T-helper 1 cell treated with Interleukin-12 subunit alpha and Interleukin-12 subunit beta and Interleukin-4 antibody, amounts not matched to agents 30 μg/mL and 1 μg/mL, for 36 hours (primary cell): ENCODE data around the gene RPS19.

Experiments
- H3K27ac Mint-ChIP-seq: one replicate; pipeline ENCODE4 v1.8.0; 2021; ENCODE audit warnings: mild to moderate bottlenecking, mixed read lengths
- H3K27me3 Mint-ChIP-seq: one replicate; pipeline ENCODE4 v1.8.0; 2021; ENCODE audit warnings: low read depth, mixed read lengths
- H3K36me3 Mint-ChIP-seq: one replicate; pipeline ENCODE4 v1.8.0; 2021; ENCODE audit warnings: low read depth, mixed read lengths
- H3K4me1 Mint-ChIP-seq: one replicate; pipeline ENCODE4 v1.8.0; 2021; ENCODE audit warnings: low read depth, mixed read lengths
- H3K4me3 Mint-ChIP-seq: one replicate; pipeline ENCODE4 v1.8.0; 2021; ENCODE audit warnings: mild to moderate bottlenecking, moderate library complexity, mixed read lengths
- H3K9me3 Mint-ChIP-seq: one replicate; pipeline ENCODE4 v1.8.0; 2021; ENCODE audit warnings: mixed read lengths

RPS19 gene

GRCh38 chr19:41879670-41880328, 19.7 kb downstream of the RPS19 start:
- Mint-ChIP-seq H3K4me1 (peaks cover 44% of the 10 kb centered on the region), H3K9me3 (no peaks in the 10 kb centered on the region), H3K27ac (peak overlapping the region; percentile 77), H3K4me3 (no peak overlapping the region), H3K36me3 (peaks cover 16% of the 10 kb centered on the region), H3K27me3 (no peaks in the 10 kb centered on the region)

DNA sequence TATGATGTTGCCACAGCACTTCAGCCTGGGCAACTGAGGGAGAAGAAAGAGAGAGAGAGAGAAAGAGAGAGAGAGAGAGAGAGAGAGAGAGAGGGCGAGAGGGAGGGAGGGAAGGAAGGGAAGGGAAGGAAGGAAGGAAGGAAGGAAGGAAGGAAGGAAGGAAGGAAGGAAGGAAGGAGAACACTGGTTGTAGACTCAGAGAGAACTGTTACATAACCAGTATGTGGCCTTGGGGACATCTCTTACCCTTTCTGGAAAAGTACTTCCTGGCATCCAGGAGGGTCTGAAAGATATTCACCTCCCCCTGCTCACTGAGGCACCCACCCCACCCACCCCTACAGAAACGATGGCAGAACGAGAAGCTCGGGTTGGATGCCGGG, 20.3 kb downstream of the RPS19 start:
- Mint-ChIP-seq H3K9me3 (no peaks in the 10 kb centered on the region), H3K27me3 (no peaks in the 10 kb centered on the region), H3K4me3 (no peak overlapping the region), H3K36me3 (peaks cover 20% of the 10 kb centered on the region), H3K27ac (peak overlapping the region; percentile 77), H3K4me1 (peaks cover 46% of the 10 kb centered on the region)

- Mint-ChIP-seq H3K9me3 (no peaks in the 10 kb centered on the region), H3K27ac (peak within 1 kb of the TSS; percentile 95), H3K36me3 (peaks cover 40% of the 10 kb centered on the region), H3K27me3 (no peaks in the 10 kb centered on the region), H3K4me1 (peaks cover 49% of the 10 kb centered on the region), H3K4me3 (peak within 1 kb of the TSS; percentile 95)
These were observed 22.8 kb downstream of the RPS19 start, which contains the start of gene ARHGEF1 for GRCh38 chr19:41882568-41883462. TSS of gene ARHGEF1 (plus strand) at chr19:41883184. CDS start at chr19:41888083, 4,899 bp downstream.

GRCh38 chr19:41883463-41883820, 23.4 kb downstream of the RPS19 start:
- Mint-ChIP-seq H3K9me3 (no peaks in the 10 kb centered on the region), H3K27ac (peak overlapping the region; percentile 90), H3K4me3 (peak overlapping the region; percentile 94), H3K36me3 (peaks cover 46% of the 10 kb centered on the region), H3K27me3 (no peaks in the 10 kb centered on the region), H3K4me1 (peaks cover 49% of the 10 kb centered on the region)

DNA sequence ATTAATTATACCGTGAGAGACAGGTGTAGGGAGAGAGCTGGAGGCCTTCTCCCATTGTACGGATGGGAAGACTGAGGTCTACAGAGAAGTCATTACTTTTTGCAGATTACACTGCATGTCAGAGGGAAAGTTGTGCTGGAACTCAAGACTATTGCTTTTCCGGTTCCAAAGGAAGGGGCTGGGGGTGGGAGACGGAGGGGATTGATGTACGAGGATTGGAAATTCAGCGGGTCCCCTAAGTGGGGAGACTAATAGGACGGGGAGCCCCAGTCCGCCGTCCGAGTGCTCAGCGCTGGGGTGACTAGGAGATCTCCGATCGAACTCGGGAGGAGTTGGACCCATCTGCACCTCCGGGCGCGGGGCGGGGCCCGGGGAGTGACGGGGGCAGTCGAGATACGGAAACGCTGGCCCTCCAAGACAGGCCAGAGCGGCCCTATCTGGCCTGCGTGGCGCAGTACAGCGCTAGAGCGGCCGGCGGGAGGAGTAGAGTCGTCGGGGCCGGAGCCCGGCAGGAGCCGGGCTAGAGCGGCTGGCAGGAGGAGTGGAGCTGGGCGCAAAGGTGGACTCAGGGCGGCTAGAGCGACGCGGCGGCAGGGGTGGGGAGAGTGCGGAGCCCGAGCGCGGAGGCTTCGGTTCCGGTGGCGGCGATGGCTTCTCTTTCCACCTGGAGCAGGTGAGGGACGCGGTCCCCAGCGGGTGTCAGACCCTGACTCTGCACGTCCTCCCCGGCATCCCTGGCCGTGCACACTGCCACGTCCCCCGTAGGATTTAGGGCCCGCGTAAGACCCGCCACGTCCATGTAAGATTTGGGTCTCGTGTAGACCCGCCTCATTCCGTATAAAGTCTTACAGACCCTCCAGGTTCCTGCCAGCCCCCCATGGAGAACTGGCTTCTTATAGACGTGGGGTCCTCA, 24.0 kb downstream of the RPS19 start:
- Mint-ChIP-seq H3K4me3 (peak overlapping the region; percentile 94), H3K27ac (peak overlapping the region; percentile 90), H3K36me3 (peaks cover 51% of the 10 kb centered on the region), H3K27me3 (no peaks in the 10 kb centered on the region), H3K4me1 (peaks cover 54% of the 10 kb centered on the region), H3K9me3 (no peaks in the 10 kb centered on the region)

DNA sequence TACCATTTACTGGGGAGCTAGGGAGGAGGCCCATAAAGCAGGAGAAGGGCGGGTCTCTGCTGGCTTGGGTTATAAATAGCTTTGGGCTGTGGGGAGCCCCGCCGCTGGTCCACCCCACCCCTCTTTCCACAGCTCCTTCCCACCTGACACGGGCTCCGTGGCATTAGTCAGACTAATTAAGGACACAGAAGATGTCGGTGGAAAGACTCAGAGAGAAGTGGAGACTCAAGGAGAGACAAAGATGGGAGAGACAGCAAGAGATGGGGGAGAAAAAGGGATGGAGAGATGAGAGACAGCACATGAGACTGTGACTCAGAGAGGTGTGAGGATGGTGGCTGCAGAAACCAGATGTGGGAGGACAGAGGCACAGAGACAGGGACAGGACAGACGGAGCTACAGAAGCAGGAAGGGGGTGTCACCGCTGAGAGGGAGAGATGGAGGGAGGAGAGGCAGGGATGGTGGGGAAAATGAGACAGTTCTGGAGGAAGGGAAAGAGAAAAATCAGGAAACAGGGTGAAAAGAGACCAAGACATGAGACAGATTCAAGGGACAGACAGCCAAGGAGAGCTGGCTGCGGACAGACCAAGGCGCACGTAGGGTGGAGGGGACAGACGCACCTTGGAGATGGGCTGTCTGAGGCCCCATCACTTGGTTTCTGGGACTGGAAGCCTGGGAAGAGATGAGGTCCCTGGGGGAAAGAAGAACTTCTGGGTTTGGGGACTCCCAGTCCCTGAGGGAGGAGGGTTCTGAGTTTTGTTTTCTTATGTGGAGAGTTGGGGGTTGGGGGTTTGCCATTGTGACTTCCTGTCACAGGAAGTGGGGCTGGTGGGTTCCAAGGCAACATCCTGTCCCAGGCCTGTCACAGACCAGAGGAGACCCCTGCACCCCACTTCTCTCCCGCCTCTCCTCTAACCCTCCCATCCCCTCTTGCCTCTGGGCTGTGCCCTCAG, 27.0 kb downstream of the RPS19 start:
- peak overlapping the region; percentile 97 for H3K27ac Mint-ChIP-seq
- peak overlapping the region; percentile 94 for H3K4me3 Mint-ChIP-seq
- no peaks in the 10 kb centered on the region for H3K27me3 Mint-ChIP-seq
- H3K9me3 Mint-ChIP-seq: no peaks in the 10 kb centered on the region
- peaks cover 55% of the 10 kb centered on the region for H3K4me1 Mint-ChIP-seq
- H3K36me3 Mint-ChIP-seq: peaks cover 65% of the 10 kb centered on the region

GRCh38 chr19:41887711-41888382, 27.8 kb downstream of the RPS19 start:
- no peaks in the 10 kb centered on the region for H3K27me3 Mint-ChIP-seq
- H3K36me3 Mint-ChIP-seq: peaks cover 60% of the 10 kb centered on the region
- peak overlapping the region; percentile 94 for H3K4me3 Mint-ChIP-seq
- no peaks in the 10 kb centered on the region for H3K9me3 Mint-ChIP-seq
- peaks cover 50% of the 10 kb centered on the region for H3K4me1 Mint-ChIP-seq
- H3K27ac Mint-ChIP-seq: peak overlapping the region; percentile 97

DNA sequence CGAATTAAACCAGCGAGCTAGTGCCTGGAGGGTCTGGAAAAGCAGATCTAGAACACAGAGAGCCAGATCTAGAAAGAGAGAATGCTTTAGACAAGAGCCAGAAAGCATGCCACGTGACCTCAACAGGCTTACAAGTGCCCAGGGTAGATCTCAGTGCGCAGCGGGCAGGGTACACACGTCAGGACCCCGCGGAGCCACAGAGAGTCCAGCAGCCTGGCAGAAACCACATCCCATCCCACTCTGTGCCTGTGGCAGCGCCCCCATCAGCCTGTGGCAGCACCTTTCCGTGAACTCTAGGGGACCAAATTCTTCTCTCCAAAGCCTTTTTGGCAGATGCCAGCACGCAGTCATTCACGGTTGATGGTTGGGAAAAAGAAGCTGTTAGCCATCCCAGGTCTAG, 28.9 kb downstream of the RPS19 start:
- peaks cover 60% of the 10 kb centered on the region for H3K36me3 Mint-ChIP-seq
- H3K27ac Mint-ChIP-seq: peak overlapping the region; percentile 97
- peaks cover 52% of the 10 kb centered on the region for H3K4me1 Mint-ChIP-seq
- H3K27me3 Mint-ChIP-seq: no peaks in the 10 kb centered on the region
- H3K9me3 Mint-ChIP-seq: no peaks in the 10 kb centered on the region
- H3K4me3 Mint-ChIP-seq: peak overlapping the region; percentile 94

DNA sequence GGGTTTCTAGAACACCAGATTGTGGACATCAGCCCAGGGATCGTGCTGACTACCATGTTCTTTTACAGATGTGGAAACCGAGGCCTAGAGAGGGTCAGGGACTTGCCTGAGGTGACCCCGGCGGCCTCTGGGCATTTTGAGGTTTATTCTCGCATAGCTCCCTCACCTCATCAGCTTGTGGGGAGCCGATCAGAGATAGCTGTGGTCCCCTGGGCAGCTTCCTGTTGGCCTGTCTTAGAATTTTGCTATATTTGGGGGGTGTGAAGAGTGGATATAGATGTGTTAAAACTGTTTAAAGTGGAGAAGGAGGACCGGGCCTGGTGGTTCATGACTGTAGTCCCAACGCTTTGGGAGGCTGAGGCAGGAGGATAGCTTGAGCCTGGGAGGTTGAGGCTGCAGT, 29.8 kb downstream of the RPS19 start:
- H3K4me3 Mint-ChIP-seq: no peak overlapping the region
- H3K27me3 Mint-ChIP-seq: no peaks in the 10 kb centered on the region
- H3K9me3 Mint-ChIP-seq: no peaks in the 10 kb centered on the region
- peaks cover 53% of the 10 kb centered on the region for H3K4me1 Mint-ChIP-seq
- peaks cover 54% of the 10 kb centered on the region for H3K36me3 Mint-ChIP-seq
- H3K27ac Mint-ChIP-seq: peak overlapping the region; percentile 80

GRCh38 chr19:41890936-41891335, 30.9 kb downstream of the RPS19 start:
- Mint-ChIP-seq H3K4me1 (peaks cover 51% of the 10 kb centered on the region), H3K36me3 (peaks cover 51% of the 10 kb centered on the region), H3K4me3 (no peak overlapping the region), H3K27me3 (no peaks in the 10 kb centered on the region), H3K9me3 (no peaks in the 10 kb centered on the region), H3K27ac (no peak overlapping the region)

GRCh38 chr19:41892173-41892902, 32.3 kb downstream of the RPS19 start:
- peaks cover 42% of the 10 kb centered on the region for H3K4me1 Mint-ChIP-seq
- no peaks in the 10 kb centered on the region for H3K9me3 Mint-ChIP-seq
- no peak overlapping the region for H3K4me3 Mint-ChIP-seq
- no peaks in the 10 kb centered on the region for H3K27me3 Mint-ChIP-seq
- H3K27ac Mint-ChIP-seq: no peak overlapping the region
- H3K36me3 Mint-ChIP-seq: peaks cover 42% of the 10 kb centered on the region

GRCh38 chr19:41893899-41894298, 33.8 kb downstream of the RPS19 start:
- H3K27ac Mint-ChIP-seq: peak overlapping the region; percentile 85
- peaks cover 38% of the 10 kb centered on the region for H3K4me1 Mint-ChIP-seq
- no peak overlapping the region for H3K4me3 Mint-ChIP-seq
- peaks cover 43% of the 10 kb centered on the region for H3K36me3 Mint-ChIP-seq
- H3K9me3 Mint-ChIP-seq: no peaks in the 10 kb centered on the region
- H3K27me3 Mint-ChIP-seq: no peaks in the 10 kb centered on the region
